GM18517 (cell line): ENCODE data around the gene NECTIN1.

Source experiments
- ATAC-seq: cut with Tn5 transposase; IDR thresholded peaks from one replicate; pipeline ENCODE4 v1.9.1; 2021; ENCODE audit warnings: mild to moderate bottlenecking, moderate library complexity; ENCODE audit not compliant: unreplicated experiment

The NECTIN1 gene

DNA sequence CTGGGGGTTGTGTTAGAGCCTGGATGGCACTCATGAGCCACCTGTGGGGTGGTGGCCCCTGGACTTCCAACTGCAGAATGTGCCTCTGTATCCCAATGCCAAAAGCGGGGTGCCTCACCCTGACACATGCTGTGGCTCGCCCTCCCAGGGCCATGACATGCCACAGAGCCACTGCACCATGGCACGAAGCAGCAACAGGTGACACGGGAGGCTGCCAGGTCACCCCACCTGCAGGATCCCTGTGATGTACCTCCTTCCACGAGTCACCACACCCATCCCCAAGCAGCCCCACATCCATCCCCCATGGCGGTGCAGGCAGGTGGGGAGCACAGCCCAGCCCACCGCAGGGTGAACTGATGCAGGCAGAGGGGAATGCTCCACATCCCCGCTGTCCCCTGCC is 14.8 kb downstream of the NECTIN1 start:
- ATAC-seq, result no peak

GRCh38 chr11:119713359-119714040 is 15.5 kb downstream of the NECTIN1 start:
- no peak for ATAC-seq

DNA sequence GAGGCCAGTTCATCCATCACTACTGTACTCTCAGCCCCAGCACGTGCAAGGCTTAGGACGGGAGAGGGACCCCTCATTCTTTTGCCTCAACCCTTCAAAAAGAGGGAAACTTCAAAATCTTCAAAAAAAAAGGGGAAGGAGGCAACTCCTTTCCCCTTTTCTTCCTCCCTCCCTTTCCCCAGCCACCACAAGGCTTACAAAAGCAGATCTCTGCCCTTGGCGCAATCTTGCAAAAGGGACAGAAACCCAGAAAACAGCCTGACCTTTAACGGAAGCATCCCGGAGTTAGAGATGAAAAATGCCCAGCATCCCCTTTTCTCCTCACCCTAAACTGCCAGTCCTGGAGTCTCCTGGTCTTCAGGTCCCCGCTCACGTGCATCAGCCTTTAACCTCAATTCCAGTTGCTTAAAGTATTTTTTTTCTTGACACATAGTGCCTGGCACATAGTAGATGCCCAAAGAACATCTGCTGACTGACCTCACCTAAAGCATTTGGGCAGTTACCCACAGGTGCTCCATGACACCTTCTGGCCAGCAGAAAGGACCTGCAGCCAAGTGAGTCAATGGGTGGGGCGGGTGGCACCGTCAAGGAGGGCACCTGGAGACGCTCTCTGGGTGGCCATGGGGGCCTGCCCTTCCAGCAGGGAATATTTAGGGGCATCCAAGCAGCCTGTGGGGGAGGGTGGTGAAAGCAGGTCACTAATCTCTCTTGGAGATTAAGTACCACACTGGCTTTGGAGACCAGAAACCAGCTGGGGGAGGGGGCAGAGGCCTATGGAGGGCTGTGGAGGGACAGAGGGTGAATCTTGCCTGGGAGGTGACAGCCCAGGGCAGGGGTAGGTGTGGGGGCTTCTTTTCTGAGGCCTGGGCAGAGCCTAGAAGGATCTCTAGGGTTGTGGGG is 16.3 kb downstream of the NECTIN1 start:
- no peak for ATAC-seq

DNA sequence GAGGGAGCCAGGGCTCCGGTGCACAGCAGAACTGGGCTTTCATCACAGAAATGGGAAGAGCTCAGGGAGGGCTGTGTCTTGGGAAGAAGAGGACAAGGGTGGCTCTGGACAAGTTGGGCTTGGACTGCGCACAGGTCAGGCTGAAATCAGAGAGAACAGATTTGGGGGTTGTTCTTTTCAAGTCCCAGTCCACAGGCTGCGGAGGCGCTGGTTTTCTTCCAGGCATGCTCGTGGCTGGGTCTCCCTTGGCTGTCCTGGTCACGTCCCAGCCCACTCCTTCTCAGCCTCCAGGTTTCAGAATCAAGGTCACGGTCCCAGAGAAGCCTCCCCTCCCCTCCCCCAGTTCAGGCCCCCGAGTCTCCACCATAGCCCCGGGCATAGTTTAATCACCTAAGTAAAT is 17.0 kb downstream of the NECTIN1 start:
- no peak for ATAC-seq

GRCh38 chr11:119711476-119711875 is 17.5 kb downstream of the NECTIN1 start:
- no peak for ATAC-seq

DNA sequence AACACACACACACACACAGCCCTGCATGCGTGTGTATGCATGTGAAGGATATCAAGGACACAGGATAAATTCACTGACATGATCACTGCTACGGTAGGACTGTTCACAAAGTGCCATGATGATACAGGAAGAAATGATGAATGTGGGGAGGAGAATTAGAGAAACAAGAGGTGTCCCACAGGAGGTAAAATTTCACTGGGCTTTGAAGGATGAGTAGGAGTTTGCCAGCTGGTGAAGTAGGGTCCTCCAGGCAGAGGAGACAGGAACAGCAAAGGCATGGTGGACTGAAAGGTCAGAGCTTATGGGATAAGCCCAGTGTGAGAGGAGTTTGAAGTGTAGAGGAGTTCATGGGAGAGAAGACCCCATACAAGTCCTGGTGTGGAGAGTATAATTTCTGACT is 18.6 kb downstream of the NECTIN1 start:
- no peak for ATAC-seq

GRCh38 chr11:119709638-119710346 is 19.2 kb downstream of the NECTIN1 start:
- ATAC-seq, result no peak

- ATAC-seq, result no peak
These were observed 19.8 kb downstream of the NECTIN1 start for GRCh38 chr11:119709171-119709570.

GRCh38 chr11:119708384-119708783 is 20.6 kb downstream of the NECTIN1 start:
- no peak for ATAC-seq

DNA sequence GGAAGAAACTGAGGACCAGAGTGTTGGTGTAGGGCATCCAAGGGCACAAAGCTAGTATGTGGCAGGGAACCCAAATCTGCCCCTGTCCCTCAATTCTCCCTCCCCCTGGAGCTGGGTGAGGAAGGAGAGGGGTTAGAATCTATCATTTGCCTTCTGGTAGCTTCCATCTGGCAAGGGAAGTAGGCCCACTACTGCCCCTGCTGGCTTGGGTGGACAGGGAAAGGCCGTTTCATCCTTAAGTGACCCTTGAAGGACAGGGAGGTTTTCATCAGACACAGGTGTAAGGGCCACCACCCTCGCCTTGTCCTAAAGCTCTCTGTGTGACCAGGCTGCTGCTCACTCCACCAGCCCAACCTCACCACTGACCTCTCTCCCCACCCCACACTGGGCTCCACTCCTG is 22.1 kb downstream of the NECTIN1 start:
- ATAC-seq, result no peak

DNA sequence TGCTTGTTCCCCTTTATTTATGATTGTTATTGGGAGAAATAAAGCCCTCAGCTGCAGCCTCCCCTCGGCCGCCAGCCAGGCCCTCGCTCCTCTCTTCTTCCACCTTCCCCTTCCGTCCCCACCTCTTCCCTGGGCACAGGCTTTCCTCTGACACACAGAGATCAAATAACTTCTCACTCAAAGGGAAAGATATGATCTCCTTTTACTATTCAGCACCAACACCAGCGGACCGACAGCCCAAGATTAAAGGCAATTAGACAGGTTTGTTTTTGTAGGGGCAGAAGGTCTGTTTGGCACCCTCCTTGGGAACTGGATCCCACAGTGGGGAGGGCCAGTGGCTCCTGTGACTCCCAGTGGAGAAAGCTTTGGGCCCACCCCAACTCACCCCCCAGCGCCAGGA is 23.0 kb downstream of the NECTIN1 start:
- ATAC-seq, result no peak

DNA sequence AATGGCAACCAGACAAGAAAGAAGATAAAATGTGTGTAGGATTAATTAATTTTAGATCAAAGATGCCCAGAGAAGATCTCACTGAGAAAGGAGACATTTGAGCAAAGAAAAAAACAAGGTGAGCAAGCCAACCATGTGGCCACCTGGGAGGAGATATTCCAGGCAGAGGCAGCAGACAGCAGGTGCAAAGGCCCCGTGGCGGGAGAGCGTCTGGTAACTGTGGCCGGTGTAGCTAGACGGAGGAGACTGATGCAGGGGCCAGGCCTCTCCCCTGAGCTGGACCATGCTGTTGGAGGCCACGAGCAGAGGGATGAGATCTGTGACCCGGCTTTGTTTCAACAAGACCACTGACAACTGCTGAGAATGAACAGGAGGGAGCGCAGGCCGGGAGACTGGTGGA is 23.6 kb downstream of the NECTIN1 start:
- no peak for ATAC-seq

- no peak for ATAC-seq
These were observed 24.2 kb downstream of the NECTIN1 start for GRCh38 chr11:119704849-119705248.

DNA sequence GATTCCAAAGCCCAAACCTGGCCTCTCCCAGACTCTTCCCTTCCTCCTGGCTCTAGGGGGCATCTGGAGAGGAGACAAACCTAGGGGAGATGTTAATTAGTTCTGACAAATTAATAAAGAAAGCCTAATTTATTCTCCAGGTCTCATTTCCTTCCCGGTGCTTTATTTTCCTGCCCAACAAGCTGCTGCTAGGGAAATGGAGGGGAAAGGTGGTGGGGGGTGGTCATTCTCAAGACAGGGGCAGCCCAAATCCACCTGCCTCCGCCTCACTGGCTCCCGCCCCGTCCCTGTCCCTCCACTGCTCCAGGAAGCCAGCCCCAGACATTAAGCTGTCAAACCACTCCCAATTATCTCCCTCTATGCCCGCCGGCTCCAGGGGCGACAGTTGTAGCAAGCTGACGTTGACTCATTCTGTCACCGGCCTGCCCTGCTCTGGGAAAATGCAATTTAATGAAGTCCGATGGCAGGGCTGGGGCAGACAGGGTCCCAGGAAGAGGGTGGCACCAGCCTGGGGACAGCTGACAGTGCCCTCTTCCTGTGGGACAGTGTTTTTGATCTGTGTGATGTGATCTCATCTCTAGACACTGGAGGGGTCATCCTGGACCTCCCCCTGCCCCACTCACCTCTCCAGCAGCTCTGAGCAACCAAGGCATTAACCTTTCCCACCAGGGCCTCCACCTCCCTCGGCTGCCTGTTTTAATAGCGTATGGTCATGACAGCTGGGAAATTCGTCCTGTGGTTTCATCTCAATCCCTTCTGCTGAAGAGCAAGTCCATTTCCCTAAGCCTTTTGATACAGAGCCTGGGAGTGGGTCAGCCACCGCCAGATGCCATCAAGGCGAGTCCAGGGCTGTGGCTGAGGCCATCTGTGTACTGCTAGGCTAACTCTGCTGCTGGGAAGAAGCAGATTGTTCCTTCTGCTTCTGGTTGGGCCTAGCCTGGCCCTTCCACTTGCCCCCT is 27.1 kb downstream of the NECTIN1 start:
- ATAC-seq, result no peak

DNA sequence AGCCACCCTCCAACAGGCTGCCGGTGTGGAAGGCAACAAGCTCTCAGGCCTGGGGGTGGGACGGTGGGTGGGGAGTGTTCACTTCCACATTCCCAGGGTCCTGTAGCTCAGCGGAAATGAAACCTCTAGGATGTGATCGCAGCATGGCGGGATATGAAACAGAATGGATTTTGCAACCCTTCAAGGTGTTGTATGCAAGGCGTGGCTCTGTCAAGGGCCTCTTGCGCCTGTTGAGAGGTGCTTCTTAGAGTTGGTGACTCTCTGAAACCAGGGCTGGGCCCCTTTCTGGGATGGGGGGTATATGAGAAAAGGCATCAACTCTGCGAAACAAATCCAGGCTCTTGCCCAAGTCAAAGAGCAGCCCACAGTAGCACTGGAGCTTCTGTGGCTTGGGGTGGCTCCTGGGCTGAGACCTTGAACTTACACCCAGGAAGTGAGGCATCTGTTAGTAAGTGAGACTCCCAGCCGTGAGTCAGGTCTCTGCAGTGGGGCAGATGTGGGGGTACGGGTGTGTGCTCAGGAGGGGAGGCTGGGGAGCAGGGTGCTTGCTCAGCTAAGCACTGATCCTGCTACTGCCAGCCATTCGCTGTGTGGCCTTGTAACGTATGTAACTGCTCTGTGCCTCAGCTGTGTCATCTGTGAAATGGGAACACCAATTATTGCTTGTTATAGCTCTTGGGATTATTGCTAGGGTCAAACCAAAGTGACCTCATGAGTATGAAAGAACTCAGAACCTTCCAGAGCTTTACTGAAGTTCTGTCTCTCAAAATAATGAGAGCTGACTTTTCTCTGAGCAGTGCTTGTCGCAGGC is 28.3 kb downstream of the NECTIN1 start:
- ATAC-seq, result no peak

GRCh38 chr11:119700030-119700429 is 29.0 kb downstream of the NECTIN1 start:
- ATAC-seq, result no peak

DNA sequence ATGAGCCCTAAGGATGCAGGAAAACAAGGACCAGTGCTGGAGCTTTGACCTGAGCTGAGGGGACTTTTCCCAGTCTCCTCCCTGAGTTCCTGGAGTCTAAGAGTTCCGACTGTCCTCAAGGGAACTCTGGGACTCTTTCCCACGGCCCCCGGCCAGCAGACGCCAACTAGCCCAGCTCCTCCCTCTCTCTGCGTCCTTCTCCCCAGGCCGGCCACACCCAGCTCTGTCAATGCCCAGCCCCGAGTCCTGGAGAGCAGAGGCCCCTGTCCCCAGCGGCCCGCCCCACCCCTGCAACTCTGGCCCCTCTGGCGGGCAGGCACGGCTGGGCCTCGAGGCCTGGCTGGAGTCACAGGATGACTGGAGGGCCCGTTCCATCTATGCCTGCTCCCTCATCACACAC is 29.8 kb downstream of the NECTIN1 start:
- no peak for ATAC-seq

DNA sequence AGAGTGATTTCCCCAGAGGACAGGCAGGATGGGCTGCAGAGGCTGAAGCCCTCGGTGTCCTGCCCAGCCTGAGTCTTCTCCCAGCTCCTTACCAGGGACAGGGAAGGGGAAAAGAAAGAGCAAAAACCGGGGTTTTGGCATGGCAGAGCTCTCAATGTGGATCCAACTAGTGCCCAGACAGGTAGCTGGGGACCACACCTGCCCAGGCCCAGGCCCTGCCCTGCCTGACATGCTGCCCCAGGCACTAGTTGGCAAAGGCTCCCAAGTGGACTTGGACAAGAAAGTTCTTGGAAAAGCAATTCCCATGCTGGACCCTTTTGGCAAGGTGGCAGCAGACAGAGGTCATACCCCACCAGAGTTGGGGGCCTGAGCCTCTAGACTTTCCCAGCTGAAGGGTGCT is 31.1 kb downstream of the NECTIN1 start:
- ATAC-seq, result no peak

- ATAC-seq, result no peak
These were observed 31.6 kb downstream of the NECTIN1 start for GRCh38 chr11:119697445-119697844.
